GM12874 (cell line): ENCODE data around the gene UFD1.

Experiments used
- CTCF ChIP-seq: IDR thresholded peaks from 2 replicates; pipeline ENCODE4 v1.5.1; 2011; ENCODE audit warnings: low read depth, mild to moderate bottlenecking, control low read depth, low read length, moderate library complexity; ENCODE audit not compliant: insufficient read depth

The UFD1 gene

DNA sequence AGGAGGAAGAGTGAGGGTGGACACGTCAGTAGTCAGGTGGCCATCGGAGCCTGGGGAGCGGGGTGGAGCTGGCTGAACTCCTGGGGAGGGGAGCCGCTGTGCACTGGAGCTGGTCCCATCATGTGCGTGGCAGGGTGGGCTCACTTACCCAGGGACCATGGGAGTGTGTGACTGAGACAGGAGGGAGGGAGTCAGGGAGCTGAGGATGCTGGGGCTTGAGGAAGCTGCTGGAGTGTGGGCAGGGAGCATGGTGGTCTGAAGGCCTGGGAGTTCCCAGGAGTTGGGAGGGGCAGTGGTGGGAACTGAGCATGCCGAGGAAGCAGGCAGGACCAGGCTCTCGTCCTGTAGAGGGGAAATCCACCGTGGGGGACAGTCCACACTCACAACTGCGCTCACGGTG is 27.2 kb upstream of the UFD1 start:
- no peak for TF ChIP-seq CTCF

GRCh38 chr22:19505735-19506126 is 26.7 kb upstream of the UFD1 start:
- TF ChIP-seq CTCF, result no peak

- TF ChIP-seq CTCF, result no peak
Measured at GRCh38 chr22:19504900-19505734, 26.1 kb upstream of the UFD1 start.

DNA sequence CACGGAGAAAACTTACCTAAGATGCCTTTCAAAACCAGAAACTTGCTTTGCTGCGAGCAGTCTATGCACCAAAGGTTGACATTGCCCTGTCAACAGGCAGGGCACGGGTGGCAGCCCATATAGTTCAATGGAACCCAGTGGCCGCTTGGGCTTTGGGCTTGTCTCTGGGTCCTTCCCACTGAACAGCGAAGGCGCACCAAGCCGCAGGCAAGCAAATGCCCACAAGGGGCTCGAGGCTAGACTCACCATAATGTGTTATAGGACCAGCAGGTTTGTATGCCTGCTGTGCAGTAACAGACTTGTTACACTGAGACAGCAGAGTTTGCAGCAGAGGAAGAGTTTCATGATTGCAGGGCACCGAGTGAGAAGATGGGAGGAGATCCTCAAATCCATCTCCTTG is 24.9 kb upstream of the UFD1 start:
- no peak for TF ChIP-seq CTCF

DNA sequence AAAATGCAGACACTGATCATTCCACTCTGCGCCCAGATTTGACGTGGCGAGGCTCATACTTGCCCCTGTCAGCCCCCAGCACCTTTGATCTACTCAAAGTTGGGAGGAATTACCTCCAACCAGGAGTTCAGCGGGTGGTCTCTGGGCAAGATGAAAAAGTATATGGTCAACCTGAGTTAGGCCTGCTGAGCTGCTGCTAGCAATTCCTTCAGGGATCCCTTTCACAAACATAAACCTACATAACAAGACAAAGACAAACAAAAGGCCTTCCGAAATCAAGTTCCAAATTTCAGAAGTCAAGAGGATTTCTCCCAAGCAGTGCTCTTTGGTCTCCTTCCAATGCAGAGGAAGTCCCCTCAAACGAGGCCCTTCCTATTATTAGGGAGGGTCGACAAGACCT is 24.4 kb upstream of the UFD1 start:
- no peak for TF ChIP-seq CTCF

GRCh38 chr22:19501897-19502447 is 23.0 kb upstream of the UFD1 start:
- no peak for TF ChIP-seq CTCF

DNA sequence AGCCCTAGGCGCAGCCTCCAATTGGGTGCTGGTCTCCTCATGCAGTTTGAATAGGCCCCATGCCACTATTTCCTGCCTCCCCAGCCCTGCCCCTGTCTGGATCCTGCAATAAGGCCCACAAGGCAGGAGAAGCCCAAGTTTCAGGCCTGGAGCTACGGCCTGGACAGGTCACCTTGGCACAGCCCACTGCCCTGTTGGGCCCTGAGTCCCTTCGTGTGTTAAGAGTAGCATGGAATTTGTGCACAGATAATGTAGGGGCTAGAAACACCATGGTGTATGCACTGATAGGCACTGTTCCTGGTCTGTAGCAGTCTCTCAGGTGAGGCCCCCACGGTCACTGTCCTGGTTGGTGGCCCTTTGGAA is 20.9 kb upstream of the UFD1 start:
- no peak for TF ChIP-seq CTCF
